Liver (tissue), 3 donors: ENCODE measurements around the gene KATNB1.

Experiments
- FOXA1 ChIP-seq: IDR thresholded peaks from 2 replicates; pipeline ENCODE4 v1.6.1; 2016; ENCODE audit warnings: antibody characterized with exemption
- GABPA ChIP-seq, 2 donors: IDR thresholded peaks in 1 of 2; conservative IDR thresholded peaks in 1 of 2; 2 replicates each; pipeline ENCODE4 v1.6.1; 2016; ENCODE audit warnings: antibody characterized with exemption in 2 of 2, mild to moderate bottlenecking in 1 of 2, moderate library complexity in 1 of 2
- SP1 ChIP-seq: IDR thresholded peaks from 2 replicates; pipeline ENCODE4 v1.6.1; 2018; ENCODE audit warnings: antibody characterized with exemption, mild to moderate bottlenecking
- TF ChIP-seq, protein P1 (sequence below): IDR thresholded peaks from 2 replicates; pipeline ENCODE4 v1.6.1; 2016; ENCODE audit warnings: antibody characterized with exemption
- TF ChIP-seq, protein P2 (sequence below): fragments of 150-350 bp; IDR thresholded peaks from 2 replicates; pipeline ENCODE4 v1.5.1; 2017; ENCODE audit warnings: improper control_type of control experiment, low read depth, low read length; ENCODE audit not compliant: missing input control
- TF ChIP-seq, protein P3 (sequence below): IDR thresholded peaks from 2 replicates; pipeline ENCODE4 v1.6.1; 2016; ENCODE audit warnings: antibody characterized with exemption, mild to moderate bottlenecking
- donor health status: healthy.
- donor health status: healthy.

DNA sequence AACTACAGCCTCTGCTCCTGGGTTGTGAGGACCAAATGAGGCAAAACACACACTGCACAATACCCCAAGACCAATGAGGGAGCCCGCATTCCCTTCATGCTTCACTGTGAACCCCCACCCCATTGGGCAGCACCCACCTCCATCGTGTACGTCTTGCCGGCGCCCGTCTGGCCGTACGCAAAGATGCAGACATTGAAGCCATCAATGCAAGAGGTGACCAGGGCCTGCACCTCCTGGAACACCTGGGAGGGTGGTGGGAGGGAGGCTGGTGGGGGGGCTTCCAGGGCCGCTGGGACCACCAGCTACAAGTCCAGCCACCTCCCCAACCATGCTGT, 28.4 kb downstream of the KATNB1 start:
- TF ChIP-seq, protein P1, sequence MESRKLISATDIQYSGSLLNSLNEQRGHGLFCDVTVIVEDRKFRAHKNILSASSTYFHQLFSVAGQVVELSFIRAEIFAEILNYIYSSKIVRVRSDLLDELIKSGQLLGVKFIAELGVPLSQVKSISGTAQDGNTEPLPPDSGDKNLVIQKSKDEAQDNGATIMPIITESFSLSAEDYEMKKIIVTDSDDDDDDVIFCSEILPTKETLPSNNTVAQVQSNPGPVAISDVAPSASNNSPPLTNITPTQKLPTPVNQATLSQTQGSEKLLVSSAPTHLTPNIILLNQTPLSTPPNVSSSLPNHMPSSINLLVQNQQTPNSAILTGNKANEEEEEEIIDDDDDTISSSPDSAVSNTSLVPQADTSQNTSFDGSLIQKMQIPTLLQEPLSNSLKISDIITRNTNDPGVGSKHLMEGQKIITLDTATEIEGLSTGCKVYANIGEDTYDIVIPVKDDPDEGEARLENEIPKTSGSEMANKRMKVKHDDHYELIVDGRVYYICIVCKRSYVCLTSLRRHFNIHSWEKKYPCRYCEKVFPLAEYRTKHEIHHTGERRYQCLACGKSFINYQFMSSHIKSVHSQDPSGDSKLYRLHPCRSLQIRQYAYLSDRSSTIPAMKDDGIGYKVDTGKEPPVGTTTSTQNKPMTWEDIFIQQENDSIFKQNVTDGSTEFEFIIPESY, result no peak
- no peak for TF ChIP-seq GABPA (IDR thresholded peaks at IDR 0.05 in 1 of 2, conservative IDR thresholded peaks at IDR 0.05 in 1 of 2)
- TF ChIP-seq FOXA1, result no peak
- TF ChIP-seq, protein P2, sequence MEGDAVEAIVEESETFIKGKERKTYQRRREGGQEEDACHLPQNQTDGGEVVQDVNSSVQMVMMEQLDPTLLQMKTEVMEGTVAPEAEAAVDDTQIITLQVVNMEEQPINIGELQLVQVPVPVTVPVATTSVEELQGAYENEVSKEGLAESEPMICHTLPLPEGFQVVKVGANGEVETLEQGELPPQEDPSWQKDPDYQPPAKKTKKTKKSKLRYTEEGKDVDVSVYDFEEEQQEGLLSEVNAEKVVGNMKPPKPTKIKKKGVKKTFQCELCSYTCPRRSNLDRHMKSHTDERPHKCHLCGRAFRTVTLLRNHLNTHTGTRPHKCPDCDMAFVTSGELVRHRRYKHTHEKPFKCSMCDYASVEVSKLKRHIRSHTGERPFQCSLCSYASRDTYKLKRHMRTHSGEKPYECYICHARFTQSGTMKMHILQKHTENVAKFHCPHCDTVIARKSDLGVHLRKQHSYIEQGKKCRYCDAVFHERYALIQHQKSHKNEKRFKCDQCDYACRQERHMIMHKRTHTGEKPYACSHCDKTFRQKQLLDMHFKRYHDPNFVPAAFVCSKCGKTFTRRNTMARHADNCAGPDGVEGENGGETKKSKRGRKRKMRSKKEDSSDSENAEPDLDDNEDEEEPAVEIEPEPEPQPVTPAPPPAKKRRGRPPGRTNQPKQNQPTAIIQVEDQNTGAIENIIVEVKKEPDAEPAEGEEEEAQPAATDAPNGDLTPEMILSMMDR, result no peak
- TF ChIP-seq SP1, result no peak
- TF ChIP-seq, protein P3, sequence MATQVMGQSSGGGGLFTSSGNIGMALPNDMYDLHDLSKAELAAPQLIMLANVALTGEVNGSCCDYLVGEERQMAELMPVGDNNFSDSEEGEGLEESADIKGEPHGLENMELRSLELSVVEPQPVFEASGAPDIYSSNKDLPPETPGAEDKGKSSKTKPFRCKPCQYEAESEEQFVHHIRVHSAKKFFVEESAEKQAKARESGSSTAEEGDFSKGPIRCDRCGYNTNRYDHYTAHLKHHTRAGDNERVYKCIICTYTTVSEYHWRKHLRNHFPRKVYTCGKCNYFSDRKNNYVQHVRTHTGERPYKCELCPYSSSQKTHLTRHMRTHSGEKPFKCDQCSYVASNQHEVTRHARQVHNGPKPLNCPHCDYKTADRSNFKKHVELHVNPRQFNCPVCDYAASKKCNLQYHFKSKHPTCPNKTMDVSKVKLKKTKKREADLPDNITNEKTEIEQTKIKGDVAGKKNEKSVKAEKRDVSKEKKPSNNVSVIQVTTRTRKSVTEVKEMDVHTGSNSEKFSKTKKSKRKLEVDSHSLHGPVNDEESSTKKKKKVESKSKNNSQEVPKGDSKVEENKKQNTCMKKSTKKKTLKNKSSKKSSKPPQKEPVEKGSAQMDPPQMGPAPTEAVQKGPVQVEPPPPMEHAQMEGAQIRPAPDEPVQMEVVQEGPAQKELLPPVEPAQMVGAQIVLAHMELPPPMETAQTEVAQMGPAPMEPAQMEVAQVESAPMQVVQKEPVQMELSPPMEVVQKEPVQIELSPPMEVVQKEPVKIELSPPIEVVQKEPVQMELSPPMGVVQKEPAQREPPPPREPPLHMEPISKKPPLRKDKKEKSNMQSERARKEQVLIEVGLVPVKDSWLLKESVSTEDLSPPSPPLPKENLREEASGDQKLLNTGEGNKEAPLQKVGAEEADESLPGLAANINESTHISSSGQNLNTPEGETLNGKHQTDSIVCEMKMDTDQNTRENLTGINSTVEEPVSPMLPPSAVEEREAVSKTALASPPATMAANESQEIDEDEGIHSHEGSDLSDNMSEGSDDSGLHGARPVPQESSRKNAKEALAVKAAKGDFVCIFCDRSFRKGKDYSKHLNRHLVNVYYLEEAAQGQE, result no peak
